DND-41 (cell line): ENCODE data around the gene MED12.

Source experiments
- CTCF ChIP-seq: IDR thresholded peaks from 2 replicates; pipeline ENCODE4 v1.5.1; 2012; ENCODE audit warnings: borderline replicate concordance, low read length, moderate library complexity, mild to moderate bottlenecking; ENCODE audit not compliant: poor library complexity, severe bottlenecking; ENCODE audit errors: extremely low read depth
- EZH2 ChIP-seq: IDR thresholded peaks from 3 replicates; pipeline ENCODE4 v1.6.1; 2012; ENCODE audit warnings: borderline replicate concordance, low read depth, mild to moderate bottlenecking, moderate library complexity, low read length, inconsistent platforms; ENCODE audit not compliant: severe bottlenecking

- TF ChIP-seq CTCF (no peak), EZH2 (no peak)
Observed at GRCh38 chrX:71183341-71183740, 64.9 kb downstream of the MED12 start.
